ENCODE data around the gene WDR11. TPM values are rescaled to one million over a fixed set of nuclear protein-coding genes. Genes with fewer than 3 reads are reported as not detected.

WDR11 gene
- total and polyA plus RNA-seq, 9 of the 15 experiments (the other 6 are each of a cell fraction or from before 2014, with no cell fraction given), result 12.4 to 50.7 (median 23.6) TPM

GRCh38 chr10:120850911-120851865 is at the start of gene WDR11 (continued):
- TF ChIP-seq, protein P1, sequence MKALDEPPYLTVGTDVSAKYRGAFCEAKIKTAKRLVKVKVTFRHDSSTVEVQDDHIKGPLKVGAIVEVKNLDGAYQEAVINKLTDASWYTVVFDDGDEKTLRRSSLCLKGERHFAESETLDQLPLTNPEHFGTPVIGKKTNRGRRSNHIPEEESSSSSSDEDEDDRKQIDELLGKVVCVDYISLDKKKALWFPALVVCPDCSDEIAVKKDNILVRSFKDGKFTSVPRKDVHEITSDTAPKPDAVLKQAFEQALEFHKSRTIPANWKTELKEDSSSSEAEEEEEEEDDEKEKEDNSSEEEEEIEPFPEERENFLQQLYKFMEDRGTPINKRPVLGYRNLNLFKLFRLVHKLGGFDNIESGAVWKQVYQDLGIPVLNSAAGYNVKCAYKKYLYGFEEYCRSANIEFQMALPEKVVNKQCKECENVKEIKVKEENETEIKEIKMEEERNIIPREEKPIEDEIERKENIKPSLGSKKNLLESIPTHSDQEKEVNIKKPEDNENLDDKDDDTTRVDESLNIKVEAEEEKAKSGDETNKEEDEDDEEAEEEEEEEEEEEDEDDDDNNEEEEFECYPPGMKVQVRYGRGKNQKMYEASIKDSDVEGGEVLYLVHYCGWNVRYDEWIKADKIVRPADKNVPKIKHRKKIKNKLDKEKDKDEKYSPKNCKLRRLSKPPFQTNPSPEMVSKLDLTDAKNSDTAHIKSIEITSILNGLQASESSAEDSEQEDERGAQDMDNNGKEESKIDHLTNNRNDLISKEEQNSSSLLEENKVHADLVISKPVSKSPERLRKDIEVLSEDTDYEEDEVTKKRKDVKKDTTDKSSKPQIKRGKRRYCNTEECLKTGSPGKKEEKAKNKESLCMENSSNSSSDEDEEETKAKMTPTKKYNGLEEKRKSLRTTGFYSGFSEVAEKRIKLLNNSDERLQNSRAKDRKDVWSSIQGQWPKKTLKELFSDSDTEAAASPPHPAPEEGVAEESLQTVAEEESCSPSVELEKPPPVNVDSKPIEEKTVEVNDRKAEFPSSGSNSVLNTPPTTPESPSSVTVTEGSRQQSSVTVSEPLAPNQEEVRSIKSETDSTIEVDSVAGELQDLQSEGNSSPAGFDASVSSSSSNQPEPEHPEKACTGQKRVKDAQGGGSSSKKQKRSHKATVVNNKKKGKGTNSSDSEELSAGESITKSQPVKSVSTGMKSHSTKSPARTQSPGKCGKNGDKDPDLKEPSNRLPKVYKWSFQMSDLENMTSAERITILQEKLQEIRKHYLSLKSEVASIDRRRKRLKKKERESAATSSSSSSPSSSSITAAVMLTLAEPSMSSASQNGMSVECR (CRISPR knock-in tag; IDR thresholded peaks at IDR 0.05), result peak; percentile 56; the same call in 1 of the 2 replicates
- TF ChIP-seq NCOA2 (IDR thresholded peaks at IDR 0.05; ENCODE audit: partially characterized antibody in 2 of 2) (no peak), ZNF41 (CRISPR knock-in tag; conservative IDR thresholded peaks at IDR 0.05) (no peak), KDM2B (CRISPR knock-in tag; IDR thresholded peaks at IDR 0.05) (no peak), NFYB (IDR thresholded peaks at IDR 0.05; ENCODE audit: extremely low read depth, insufficient read length) (no peak), ZNF146 (CRISPR knock-in tag; IDR thresholded peaks at IDR 0.05; ENCODE audit: unreplicated experiment) (no peak), TCF7 (IDR thresholded peaks at IDR 0.05; ENCODE audit: borderline replicate concordance) (no peak), NCOR1 (IDR thresholded peaks at IDR 0.05) (no peak), COPS2 (conservative IDR thresholded peaks at IDR 0.05) (no peak), SRSF3 (IDR thresholded peaks at IDR 0.05; ENCODE audit: insufficient read depth, low read length) (no peak)
- TF ChIP-seq, protein P2, sequence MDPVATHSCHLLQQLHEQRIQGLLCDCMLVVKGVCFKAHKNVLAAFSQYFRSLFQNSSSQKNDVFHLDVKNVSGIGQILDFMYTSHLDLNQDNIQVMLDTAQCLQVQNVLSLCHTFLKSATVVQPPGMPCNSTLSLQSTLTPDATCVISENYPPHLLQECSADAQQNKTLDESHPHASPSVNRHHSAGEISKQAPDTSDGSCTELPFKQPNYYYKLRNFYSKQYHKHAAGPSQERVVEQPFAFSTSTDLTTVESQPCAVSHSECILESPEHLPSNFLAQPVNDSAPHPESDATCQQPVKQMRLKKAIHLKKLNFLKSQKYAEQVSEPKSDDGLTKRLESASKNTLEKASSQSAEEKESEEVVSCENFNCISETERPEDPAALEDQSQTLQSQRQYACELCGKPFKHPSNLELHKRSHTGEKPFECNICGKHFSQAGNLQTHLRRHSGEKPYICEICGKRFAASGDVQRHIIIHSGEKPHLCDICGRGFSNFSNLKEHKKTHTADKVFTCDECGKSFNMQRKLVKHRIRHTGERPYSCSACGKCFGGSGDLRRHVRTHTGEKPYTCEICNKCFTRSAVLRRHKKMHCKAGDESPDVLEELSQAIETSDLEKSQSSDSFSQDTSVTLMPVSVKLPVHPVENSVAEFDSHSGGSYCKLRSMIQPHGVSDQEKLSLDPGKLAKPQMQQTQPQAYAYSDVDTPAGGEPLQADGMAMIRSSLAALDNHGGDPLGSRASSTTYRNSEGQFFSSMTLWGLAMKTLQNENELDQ (CRISPR knock-in tag; IDR thresholded peaks at IDR 0.05; ENCODE audit: borderline replicate concordance), result no peak
- TF ChIP-seq, protein P3, sequence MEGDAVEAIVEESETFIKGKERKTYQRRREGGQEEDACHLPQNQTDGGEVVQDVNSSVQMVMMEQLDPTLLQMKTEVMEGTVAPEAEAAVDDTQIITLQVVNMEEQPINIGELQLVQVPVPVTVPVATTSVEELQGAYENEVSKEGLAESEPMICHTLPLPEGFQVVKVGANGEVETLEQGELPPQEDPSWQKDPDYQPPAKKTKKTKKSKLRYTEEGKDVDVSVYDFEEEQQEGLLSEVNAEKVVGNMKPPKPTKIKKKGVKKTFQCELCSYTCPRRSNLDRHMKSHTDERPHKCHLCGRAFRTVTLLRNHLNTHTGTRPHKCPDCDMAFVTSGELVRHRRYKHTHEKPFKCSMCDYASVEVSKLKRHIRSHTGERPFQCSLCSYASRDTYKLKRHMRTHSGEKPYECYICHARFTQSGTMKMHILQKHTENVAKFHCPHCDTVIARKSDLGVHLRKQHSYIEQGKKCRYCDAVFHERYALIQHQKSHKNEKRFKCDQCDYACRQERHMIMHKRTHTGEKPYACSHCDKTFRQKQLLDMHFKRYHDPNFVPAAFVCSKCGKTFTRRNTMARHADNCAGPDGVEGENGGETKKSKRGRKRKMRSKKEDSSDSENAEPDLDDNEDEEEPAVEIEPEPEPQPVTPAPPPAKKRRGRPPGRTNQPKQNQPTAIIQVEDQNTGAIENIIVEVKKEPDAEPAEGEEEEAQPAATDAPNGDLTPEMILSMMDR (IDR thresholded peaks at IDR 0.05 in 2 of 3, conservative IDR thresholded peaks at IDR 0.05 in 1 of 3; ENCODE audit: insufficient read depth in 2 of 3, low read depth in 1 of 3, low read length in 3 of 3), result peak in 1 of 3 experiments; percentile 21; a peak in 1 of 6 replicates

Data from K562 (cell line).